GM06990 (cell line): ENCODE data around the gene RBM27.
"Not testable (repeated sequence)": the region's sequence is repeated elsewhere in the genome, so short reads cannot be mapped to it uniquely, and the experiment has no call there.

Experiments used
- DNase-seq: peaks from one replicate; pipeline ENCODE4 v3.0.0-alpha.2; 2011; ENCODE audit not compliant: insufficient read length; ENCODE audit errors: extremely low read depth
- H3K27me3 ChIP-seq: replicated peaks from 2 replicates; pipeline ENCODE4 v1.6.0; 2011; ENCODE audit warnings: low read length; ENCODE audit not compliant: control insufficient read depth, insufficient read depth
- H3K36me3 ChIP-seq: 2 replicates; pipeline ENCODE4 v1.5.1; 2011; ENCODE audit warnings: low read length; ENCODE audit not compliant: control insufficient read depth, insufficient read depth
- H3K4me3 ChIP-seq: replicated peaks from 2 replicates; pipeline ENCODE4 v1.5.1; 2011; ENCODE audit warnings: low read depth, mild to moderate bottlenecking, control low read depth, low read length
- CTCF ChIP-seq: IDR thresholded peaks from 2 replicates; pipeline ENCODE4 v1.5.1; 2011; ENCODE audit warnings: low read length, control low read depth, mild to moderate bottlenecking, inconsistent platforms; ENCODE audit not compliant: insufficient read depth, poor library complexity, severe bottlenecking

The RBM27 gene

GRCh38 chr5:146169076-146169475 lies 34.3 kb upstream of the RBM27 start:
- Histone ChIP-seq H3K36me3 (no peaks in the 10 kb centered on the region; the same call in none of the 2 replicates), H3K4me3 (no peak overlapping the region), H3K27me3 (no peaks in the 10 kb centered on the region)
- no peak for DNase-seq
- TF ChIP-seq CTCF = no peak

- H3K36me3 ChIP-seq, H3K27me3 ChIP-seq, H3K4me3 ChIP-seq: not testable (repeated sequence)
- peak; percentile 32 for DNase-seq
Observed at GRCh38 chr5:146173049-146173448, 30.4 kb upstream of the RBM27 start.

GRCh38 chr5:146173597-146173996 lies 29.8 kb upstream of the RBM27 start:
- Histone ChIP-seq H3K36me3 (no peaks in the 10 kb centered on the region; the same call in none of the 2 replicates), H3K4me3 (no peak overlapping the region), H3K27me3 (no peaks in the 10 kb centered on the region)
- DNase-seq = peak; percentile 51
- TF ChIP-seq CTCF = no peak

- Histone ChIP-seq H3K4me3 (no peak overlapping the region), H3K36me3 (no peaks in the 10 kb centered on the region), H3K27me3 (no peaks in the 10 kb centered on the region)
- DNase-seq = no peak
- no peak for TF ChIP-seq CTCF
Observed at GRCh38 chr5:146176805-146177204, 26.6 kb upstream of the RBM27 start.

GRCh38 chr5:146179696-146180095 lies 23.7 kb upstream of the RBM27 start:
- Histone ChIP-seq H3K36me3 (no peaks in the 10 kb centered on the region), H3K4me3 (no peak overlapping the region), H3K27me3 (no peaks in the 10 kb centered on the region)
- no peak for DNase-seq
- no peak for TF ChIP-seq CTCF

- not testable (repeated sequence) for H3K27me3 ChIP-seq, DNase-seq, H3K4me3 ChIP-seq, H3K36me3 ChIP-seq
Observed at GRCh38 chr5:146183403-146183802, 20.0 kb upstream of the RBM27 start.

GRCh38 chr5:146185161-146185560 lies 18.2 kb upstream of the RBM27 start:
- no peak for TF ChIP-seq CTCF

More at GRCh38 chr5:146185161-146185560, 18.2 kb upstream of the RBM27 start:
- Histone ChIP-seq H3K36me3 (no peaks in the 10 kb centered on the region), H3K4me3 (no peak overlapping the region), H3K27me3 (no peaks in the 10 kb centered on the region)
- DNase-seq = no peak
